Myocyte (in vitro differentiated cells): Measurements from ENCODE around the gene NDUFV3. TPM values are rescaled to one million over a fixed set of nuclear protein-coding genes. Genes with fewer than 3 reads are reported as not detected.
"Not testable (repeated sequence)": the region's sequence is repeated elsewhere in the genome, so short reads cannot be mapped to it uniquely, and the experiment has no call there.

ENCODE experiments used
- DNase-seq: peaks from one replicate; pipeline ENCODE4 v3.0.0-alpha.2; 2012; ENCODE audit warnings: low read depth
- total RNA-seq: library from RNA; depleted of rRNA; stranded (reverse); fragments of >200 nt; gene quantifications from 2 replicates; pipeline ENCODE4 v1.2.3, GENCODE V29; 2014

NDUFV3 gene
- total RNA-seq, 1 donor from 2014 or later, result 44.0 TPM

DNA sequence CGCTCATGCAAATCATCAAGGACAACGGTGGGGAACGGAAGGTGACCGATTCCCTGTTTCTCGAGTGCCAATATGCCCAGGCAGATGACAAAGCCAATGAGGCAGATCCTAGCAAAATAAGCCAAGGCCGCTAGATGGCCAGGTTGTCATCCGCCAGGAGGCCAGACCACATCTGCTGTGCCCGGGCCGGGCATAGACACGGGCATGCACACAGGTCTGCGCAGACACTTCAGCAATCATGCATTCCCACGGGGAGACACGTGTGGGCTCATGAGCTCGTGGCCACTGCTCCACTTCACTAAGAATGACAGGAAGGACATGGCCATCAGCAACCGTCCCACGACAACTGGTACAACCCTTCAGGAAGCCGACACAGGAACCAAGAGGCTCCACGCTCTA is 37.2 kb upstream of the NDUFV3 start:
- DNase-seq, result no peak

DNA sequence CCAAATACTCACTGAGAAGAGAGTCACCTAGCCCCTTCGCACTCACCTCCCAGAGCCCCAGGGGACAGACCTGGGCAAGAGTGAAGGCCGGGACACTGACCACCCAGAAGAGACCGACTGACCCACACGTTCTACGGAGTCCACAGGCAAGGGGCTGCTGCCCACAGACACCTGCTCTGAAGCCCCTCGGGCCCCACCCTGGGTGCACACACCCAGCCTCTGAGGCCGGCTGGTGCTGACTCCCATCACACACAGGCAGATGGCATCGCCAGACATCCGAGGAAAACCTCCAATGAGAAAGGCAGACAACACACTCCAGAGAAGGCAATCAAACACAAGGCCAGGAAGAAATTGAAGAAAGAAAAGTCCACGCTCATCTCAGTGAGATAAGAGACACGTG is 35.9 kb upstream of the NDUFV3 start:
- DNase-seq, result no peak

DNA sequence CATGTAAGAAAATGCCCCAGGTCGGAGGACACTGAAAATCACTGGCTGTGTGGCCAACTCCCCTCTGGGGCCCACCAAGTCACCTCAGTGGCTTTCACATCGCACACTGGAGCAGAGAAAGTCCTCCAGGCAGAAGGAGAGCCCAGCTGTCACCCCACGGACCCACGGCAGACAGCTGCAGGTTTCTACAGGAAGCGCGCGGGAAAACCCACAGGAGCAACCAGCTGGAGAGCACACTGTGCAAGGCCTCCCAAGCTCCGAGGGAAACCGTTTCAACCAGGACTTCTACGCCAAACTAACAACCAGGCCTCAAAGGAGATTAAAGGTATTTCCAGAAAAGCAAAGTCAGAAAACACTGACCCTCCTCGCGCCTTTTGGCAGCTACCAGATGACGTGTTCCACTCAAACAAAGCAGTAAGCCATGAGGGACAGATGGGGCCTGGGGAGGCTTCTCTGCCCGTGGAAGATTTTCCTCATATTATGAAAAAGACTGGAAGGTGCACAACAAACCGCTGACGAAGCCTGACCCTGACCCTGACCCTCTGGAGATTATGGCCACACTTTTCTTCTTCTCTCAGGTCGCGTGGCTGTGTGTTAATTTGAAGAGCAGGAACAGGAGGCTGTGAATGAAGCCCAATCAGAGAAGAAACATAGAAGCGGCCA is 34.8 kb upstream of the NDUFV3 start:
- DNase-seq, result peak; percentile 82

DNA sequence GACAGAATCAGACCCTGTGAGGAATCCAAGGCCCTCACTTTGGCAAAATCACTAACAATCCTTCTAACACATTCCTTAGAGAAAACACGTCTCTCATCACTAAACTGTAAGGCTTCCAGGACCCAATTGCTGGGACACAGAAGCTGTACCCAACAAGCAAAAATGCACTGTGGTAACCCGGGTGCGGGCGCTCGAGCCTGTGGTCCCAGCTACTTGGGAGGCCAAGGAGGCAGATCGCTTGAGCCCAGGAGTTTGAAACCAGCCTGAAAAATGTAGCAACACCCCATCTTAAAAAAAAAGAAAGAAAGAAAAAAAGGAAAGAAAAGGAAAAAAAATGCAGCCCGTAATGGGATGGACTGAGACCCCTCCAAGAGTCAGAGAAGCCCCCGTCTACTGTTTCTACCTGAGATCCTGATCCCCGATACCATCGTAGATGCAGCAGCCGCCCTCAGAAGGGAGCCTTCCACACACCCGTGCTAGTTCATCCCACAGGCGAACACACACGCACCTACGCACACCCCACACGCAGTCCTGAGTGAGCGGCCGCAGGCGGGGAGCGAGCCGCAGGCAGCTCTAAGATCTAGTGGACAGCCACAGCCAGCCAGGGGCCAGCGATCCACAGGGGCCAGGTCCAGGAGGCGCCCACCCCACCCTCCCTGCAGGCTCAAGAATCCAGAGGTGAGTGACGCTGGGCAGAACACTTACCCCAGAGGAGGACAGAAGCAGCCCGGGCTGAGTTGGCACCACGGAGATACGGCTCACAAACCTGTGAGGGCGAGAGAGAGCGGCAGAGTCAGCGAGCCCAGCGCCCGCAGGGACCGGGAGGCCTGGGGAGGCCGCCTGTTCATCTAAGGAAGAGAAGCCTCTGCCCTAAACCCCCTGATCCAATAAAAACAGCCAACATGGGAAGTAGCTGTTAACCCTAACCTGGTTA is 33.9 kb upstream of the NDUFV3 start:
- no peak for DNase-seq

DNA sequence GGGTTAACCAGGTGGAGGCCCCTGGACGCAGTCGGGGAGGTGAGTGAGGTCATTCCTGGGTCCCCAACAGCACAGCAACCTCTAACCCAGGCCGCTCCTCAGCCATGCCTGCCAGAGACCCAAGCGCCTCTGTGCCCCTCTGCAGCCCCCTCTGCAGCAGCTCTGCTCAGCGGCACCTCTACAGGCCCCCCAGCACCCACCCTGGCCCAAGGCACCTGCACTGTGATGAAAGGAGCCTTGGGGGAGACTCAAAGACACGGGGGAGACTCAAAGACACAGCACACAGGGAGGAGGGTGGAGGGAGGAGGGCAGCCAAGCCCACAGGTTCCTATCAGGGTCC is 33.2 kb upstream of the NDUFV3 start:
- DNase-seq, result no peak

DNA sequence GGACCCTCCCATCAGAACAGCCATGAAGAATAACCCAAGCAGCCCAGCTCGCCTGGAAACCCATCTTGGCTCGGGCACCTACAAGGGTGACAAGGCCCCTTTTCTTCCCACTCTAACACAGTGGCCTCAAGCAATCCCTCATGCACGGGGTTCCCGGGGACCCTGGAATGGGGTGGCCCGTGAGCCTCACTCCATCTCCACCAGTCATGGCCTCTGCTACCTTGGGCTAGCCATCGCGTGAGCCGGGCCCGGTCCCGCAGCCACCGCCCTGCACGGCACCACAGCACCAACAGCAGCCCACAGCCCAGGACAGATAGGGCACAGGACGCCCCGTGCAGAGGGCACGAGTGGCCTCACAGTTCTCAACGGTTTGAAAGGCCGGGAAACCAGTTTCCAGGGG is 32.8 kb upstream of the NDUFV3 start:
- no peak for DNase-seq

DNA sequence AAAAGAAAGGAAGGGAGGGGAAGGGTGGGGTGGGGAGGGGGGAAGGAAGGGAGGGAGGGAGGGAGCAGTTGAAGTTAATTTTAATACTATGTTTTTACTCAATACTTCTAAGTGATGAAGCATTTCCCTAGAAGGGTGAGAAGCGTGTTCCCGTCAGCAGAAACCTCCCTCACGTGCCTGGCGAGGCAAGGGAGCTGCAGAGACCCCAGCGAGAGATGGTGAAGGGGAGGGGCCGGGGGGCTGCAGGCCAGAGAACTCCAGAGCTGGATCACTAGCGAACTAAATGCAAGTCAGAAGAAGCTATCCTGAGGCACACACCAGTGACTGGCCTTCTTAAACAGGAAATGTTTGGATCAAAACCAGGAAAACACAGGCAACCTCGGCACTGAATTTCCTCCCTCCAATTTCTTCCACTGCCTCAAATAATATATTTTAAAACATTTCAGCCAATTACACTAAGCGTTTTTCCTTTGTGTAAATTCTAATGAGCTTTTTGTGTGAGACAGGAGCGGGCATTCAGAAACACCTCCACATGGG is 31.7 kb upstream of the NDUFV3 start:
- DNase-seq, result no peak

DNA sequence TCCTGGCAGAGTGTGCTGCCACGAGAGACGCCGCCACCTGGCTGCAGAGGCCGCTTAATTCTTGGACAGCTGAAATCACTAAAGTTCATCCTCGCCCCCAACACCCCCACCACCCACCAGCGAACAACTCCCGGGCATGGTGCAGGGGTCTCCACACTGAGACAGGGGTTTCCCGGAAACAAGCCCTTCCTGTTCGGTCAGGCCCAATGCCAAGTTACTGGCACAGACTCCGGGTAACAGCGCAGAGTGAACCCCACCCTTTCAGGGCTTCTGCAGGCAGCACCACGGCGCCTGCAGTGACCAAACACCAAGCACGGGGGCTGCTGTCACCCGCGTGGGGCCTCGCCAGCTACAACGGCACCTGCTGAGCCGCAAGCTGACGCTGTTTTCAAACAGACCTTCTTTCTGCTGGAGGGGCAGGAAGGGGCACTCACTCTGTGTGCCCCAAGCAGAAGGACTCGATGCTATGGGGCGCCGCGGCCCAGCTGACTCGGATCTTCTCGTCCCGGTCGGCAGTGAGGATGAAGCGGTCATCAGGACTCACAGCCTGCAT is 31.2 kb upstream of the NDUFV3 start:
- DNase-seq, result no peak

DNA sequence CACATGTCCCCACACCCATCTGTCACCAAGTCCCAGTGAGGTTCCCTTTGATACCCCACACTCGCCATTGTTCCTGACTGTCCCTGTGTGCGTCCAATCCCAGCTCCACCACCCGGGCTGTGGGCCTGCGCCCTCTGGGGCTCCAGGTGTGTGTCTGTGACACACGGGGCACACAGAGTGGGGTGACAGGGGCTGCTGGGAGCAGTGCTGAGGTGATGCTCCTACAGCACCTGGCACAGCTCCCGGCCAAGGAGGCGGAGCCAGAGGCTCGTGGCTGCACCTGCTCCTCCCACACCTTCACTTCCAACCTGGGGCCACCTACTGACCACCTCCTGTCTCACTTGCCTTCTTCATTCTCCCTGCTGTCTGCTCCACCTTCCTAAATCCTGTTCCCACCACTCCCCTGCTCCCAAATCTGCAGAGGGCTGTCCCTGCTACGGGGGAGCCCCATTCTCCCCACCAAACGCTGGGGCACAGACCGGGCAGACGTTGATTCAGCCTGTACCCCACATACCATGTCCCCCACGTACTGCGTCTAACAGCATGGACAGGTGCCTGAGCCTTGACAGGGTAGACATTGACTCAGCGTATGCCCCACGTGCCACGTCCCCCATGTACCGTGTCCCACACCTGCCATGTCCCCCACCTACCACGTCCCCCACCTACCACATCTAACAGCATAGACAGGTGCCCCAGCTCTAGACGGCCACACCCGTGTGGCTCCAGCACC is 30.2 kb upstream of the NDUFV3 start:
- DNase-seq, result no peak

DNA sequence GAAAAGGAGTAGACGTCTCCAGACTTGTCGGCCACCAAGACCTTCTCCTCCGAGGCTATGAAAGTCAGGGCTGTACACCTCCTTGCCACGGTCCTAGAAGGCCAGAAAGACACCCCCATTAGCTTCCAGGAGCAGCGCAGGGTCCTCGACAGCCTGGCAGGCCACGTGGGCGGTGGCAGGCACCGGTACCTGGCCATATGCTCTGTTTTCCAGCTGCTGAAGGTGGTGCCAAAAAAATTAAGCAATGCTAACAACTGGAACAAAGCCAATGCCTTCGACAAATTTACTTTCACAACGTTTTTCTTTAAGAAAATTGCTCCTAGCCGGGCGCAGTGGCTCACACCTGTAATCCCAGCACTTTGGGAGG is 29.6 kb upstream of the NDUFV3 start:
- DNase-seq, result no peak

DNA sequence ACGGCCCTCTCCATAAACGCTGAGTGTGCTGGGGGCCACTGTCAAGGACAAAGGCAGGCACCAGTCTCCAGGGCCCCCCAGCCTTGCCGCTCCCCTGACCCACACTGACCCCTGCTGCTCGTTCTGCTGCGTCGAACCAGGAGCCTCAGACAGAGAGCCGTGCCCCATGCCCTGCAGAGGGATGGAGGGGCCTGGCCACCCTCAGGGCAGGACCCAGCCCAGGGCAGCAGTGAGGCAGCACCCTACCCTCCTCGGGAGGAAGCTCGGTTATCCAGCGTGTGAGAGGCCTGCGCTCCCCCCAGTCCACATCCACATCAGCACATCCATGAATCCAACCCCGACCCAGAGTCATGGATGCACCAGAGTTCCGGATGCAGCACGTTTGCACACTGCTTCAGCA is 28.8 kb upstream of the NDUFV3 start:
- DNase-seq, result no peak

DNA sequence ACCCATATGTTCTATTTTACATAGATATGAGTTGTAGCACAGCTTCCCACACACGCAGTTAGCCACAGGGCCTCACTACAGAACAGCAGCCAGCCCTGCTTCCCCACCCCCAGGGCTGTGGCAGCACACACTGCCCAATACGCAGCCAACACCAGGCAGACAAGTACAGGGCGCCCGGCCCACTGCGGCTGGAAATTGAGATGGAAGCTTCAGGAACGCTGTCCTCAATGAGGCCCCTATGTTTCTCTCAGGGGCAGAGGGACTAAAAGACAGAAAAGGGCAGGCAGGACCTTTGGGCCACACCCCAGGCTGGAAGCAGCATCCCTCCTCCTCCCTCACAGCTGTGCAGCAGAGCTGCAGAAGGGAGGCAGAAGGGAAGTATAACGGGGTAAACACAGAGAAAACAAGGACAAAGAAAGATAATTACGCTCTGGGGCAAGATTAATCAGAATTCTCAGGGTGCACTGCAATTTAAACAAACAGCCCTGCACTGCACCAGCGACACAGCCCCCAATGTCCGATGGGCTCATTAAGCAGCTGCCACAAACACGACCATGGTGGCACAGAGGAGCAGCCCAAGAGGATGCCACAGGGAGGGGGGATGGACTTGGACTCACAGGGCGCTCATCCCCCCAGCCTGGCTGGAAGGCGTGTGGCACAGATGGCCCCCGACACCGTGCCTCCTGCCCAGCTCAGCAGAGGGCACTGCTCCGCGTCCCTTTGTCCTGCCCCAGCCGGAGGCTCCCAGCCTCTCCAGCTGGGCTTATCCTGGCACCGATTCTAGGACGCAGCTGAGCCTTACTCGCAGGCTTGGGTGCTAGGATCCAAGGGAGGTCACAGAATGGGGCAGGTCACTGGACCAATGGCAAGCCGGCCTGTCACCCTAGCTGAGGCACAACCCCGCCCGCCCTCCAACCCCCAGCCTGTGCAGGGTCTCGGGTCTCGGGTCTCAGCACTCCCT is 28.0 kb upstream of the NDUFV3 start:
- peak; percentile 6 for DNase-seq

DNA sequence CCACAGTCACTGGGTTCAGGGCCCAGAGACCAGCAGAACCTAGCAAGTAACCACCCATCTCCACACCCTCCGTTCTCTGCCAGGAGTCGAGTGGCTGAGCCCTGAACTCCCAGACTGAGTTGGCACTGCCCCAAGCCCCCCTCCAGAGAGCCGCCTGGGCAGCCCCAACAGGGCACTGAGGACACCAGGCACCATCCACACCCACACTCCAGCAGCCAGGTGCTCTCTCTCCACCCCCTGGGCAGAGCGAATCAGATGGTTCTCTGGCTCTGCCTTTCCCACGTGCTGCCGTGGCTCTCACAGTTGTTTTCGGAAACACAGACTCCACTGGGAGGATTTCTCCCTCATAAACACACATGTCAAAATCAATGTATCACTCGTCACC is 27.3 kb upstream of the NDUFV3 start:
- no peak for DNase-seq

DNA sequence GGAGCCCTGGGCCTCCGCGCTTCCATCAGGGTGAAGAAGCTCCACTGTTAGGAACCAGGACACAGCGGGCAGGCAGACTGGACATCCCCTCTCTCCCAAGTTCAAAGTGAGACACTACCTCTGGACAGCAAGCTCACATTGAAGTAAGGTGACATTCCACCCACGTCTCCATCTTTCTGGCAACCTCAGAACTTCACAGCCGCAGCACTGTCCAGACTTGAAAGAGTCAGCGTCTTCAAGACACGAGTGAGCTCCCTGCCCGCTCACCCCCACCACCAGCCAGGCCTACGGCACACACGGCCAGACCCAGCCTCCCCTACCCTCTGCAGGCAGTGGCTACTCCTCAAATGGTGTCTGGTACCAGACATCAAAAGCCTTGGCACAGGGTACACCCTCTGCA is 24.9 kb upstream of the NDUFV3 start:
- DNase-seq, result no peak

DNA sequence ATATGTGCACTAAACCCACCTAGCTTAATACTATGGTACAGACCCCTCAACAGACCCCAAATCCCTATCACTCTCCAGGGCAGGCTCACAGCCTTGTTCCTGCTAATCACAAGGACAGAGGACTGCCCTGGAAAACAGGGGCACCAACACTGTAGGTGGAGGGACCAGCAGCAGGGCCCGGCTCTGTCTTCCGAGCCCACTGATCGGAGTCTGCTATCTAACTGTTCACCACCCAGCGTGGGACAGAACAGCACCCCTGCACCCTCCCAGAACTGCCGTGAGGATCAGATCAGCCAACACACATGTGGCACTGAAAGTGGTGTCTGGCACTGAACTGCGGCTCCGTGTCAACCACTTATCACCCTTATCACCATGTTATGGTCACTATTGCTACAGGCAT is 20.0 kb upstream of the NDUFV3 start:
- DNase-seq, result no peak

DNA sequence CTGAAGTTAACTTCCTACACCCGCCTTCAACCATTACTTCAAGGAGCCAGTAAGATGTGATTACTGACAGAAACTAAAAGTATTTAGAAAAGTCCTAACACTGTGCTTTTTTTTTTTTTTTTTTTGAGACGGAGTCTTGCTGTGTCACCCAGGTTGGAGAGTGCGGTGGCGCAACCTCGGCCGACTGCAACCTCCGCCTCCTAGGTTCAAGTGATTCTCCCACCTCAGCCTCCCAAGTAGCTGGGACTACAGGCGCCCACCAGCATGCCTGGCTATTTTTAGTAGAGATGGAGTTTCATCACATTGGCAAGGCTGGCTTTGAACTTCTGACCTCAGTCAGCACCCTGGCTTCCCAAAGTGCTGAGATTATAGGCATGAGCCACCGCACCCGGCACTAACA is 17.3 kb upstream of the NDUFV3 start:
- DNase-seq, result not testable (repeated sequence)

DNA sequence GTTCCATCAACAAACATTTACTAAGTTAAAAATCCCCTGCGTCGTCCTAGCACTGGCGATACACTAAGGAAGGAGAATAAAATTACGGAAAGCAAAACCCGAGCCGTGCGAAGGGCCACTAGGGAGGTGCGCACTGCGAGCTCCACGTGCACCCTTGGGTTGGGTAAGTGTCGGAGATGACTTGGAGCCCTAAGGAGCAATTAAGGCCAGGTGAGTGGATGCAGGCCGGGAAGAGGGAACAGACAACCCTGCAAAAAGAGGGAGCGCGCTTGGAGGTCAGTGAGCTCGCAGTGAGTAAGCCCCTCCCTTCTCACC is 14.5 kb upstream of the NDUFV3 start:
- DNase-seq, result no peak

DNA sequence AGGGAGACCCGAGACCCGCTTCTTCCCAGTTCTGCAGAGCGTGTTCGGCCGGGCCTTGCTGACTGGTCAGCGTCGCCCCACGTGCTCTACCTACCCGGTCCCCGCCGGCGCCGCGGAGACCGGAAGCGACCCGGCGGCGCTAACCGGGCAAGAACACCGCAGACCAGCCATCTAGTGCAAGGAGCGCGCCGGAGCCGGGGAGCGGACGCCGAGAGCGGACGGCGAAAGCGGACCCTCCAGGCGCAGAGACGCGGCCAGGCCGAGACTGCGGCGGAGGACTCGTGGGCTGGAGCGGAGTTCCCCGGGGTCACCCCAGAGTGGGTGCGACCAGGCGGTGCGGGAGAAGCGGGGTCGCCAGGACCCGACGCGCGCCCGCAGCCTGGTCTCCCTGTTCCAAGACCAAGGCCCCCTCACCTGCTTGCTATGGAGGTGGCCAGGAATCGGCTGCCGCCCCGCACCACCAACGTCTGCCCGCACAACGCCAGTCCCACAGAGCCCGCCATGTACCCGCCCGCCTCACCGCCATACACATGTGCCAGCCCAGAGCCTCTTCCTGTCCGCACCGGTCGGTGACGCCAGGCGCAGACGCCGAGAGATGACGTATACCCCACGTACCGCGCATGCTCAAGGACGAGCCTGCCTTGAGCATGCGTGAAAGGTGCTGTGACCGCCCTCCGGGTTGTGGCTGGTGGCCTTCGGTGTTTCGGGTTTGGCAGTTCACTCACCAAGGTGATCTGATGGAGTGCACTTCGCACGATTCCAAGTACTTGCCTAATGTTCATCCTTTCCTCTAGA is 13.9 kb upstream of the NDUFV3 start, which contains the start of gene WDR4:
Gene WDR4, minus strand, starts transcription at position 547 of the 795 bp plus-strand sequence. Its CDS starts 44 bp downstream, at position 503.
- DNase-seq, result peak; percentile 97

DNA sequence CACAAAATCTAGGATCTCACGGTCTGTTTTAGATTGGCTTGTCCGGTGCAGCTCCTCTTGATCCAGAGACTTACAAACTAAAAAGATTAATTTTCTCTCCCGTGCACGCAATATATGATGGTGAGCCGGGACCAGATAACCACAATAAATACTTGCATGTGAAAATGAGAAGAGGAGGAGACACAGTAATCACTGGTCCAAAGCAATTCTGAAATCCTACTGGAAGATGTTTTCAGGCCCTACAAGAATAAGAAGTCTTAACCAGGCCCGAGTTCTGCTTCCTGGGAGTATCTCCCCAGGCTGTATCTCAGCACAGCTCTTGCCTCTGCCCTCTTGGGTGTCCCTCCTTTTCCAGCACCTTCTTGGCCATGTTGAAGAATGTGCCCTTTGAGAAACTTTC is 12.8 kb upstream of the NDUFV3 start:
- DNase-seq, result no peak

DNA sequence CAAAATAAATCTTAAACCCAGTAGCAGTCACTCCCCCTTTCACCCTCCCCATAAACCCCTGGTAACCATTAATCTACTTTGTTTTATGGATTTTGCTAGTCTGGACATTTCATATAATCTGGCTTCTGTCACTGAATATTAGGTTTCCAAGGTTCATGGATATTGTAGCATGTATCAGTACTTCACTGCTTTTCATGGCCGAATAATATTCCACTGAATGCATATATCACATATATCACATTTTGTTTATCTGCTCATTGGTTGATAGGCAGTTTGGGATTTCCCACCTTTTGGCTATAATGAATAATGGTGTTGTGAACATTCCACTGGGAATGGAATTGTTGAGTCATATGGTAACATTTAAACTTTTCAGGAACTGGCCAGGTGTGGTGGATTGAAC is 9.2 kb upstream of the NDUFV3 start:
- DNase-seq, result no peak
